ENCODE results near the gene LRRK1. TPM values are rescaled to one million over a fixed set of nuclear protein-coding genes. Genes with fewer than 3 reads are reported as not detected.
A peak's percentile ranks its signal among the peaks of the same experiment; 100 is the strongest.

The LRRK1 gene
- total RNA-seq, 1 experiment from 2014 or later, result 7.6 TPM

- ChIA-PET POLR2A (interaction anchor here (0.6 kb wide), 1 partner anchor 25 kb away, joined by 3 read pairs; no protein-coding TSS in a partner anchor), CTCF (interaction anchor here (1.0 to 2.0 kb wide), 4 partner anchors 10 to 103 kb away, joined by 3 to 9 read pairs (median 4); no protein-coding TSS in a partner anchor)
- TF ChIP-seq ZNF423 (CRISPR knock-in tag; IDR thresholded peaks at IDR 0.05) (no peak), E2F1 (CRISPR knock-in tag; IDR thresholded peaks at IDR 0.05) (no peak), STAT6 (CRISPR knock-in tag; conservative IDR thresholded peaks at IDR 0.05; ENCODE audit: low read depth) (no peak), MAX (CRISPR knock-in tag; IDR thresholded peaks at IDR 0.05) (no peak), AFF4 (CRISPR knock-in tag; IDR thresholded peaks at IDR 0.05; ENCODE audit: borderline replicate concordance) (no peak), KAT7 (CRISPR knock-in tag; IDR thresholded peaks at IDR 0.05; ENCODE audit: borderline replicate concordance) (no peak), ZMAT4 (CRISPR knock-in tag; IDR thresholded peaks at IDR 0.05) (no peak), IRF2 (CRISPR knock-in tag; IDR thresholded peaks at IDR 0.05; ENCODE audit: borderline replicate concordance, low read depth) (no peak), NFE2L1 (CRISPR knock-in tag; IDR thresholded peaks at IDR 0.05) (no peak)
- no peak overlapping the region for H3K27ac Mint-ChIP-seq
- H3K4me3 Mint-ChIP-seq, result no peak overlapping the region
- H3K27me3 Mint-ChIP-seq (ENCODE audit: low read depth), result no peaks in the 10 kb centered on the region
- ATAC-seq, result no peak
- H3K4me1 Mint-ChIP-seq, result peaks cover 16% of the 10 kb centered on the region
- H3K36me3 Mint-ChIP-seq, result peaks cover 19% of the 10 kb centered on the region
- DNase-seq (ENCODE audit: low spot score), result no peak
- peaks cover 21% of the 10 kb centered on the region for H3K9me3 Mint-ChIP-seq
Measured at GRCh38 chr15:100908466-100908865, 10.7 kb upstream of the LRRK1 start.

- ATAC-seq (no peak), DNase-seq (ENCODE audit: low spot score) (no peak)
- ChIA-PET POLR2A (no interaction called here), CTCF (interaction anchor here (0.7 to 2.0 kb wide), 2 partner anchors 9 to 98 kb away, joined by 4 to 9 read pairs; no protein-coding TSS in a partner anchor)
- Mint-ChIP-seq H3K36me3 (peaks cover 25% of the 10 kb centered on the region), H3K9me3 (peaks cover 15% of the 10 kb centered on the region), H3K27ac (peak overlapping the region; percentile 51; the same call in 1 of the 2 replicates), H3K4me3 (no peak overlapping the region), H3K27me3 (ENCODE audit: low read depth) (no peaks in the 10 kb centered on the region), H3K4me1 (peaks cover 17% of the 10 kb centered on the region)
- TF ChIP-seq NFE2L1 (CRISPR knock-in tag; IDR thresholded peaks at IDR 0.05) (no peak), ZNF671 (CRISPR knock-in tag; IDR thresholded peaks at IDR 0.05) (no peak), CTCF (IDR thresholded peaks at IDR 0.05) (no peak), HMGXB4 (CRISPR knock-in tag; IDR thresholded peaks at IDR 0.05) (no peak), ZMAT4 (CRISPR knock-in tag; IDR thresholded peaks at IDR 0.05) (no peak), EMX1 (CRISPR knock-in tag; IDR thresholded peaks at IDR 0.05) (no peak), NR3C1 (CRISPR knock-in tag; conservative IDR thresholded peaks at IDR 0.05; ENCODE audit: low read depth) (no peak)
Measured at GRCh38 chr15:100909565-100909964, 9.6 kb upstream of the LRRK1 start.

Data from WTC11 (cell line).